OCI-LY7 (cell line): ENCODE measurements around the gene RBBP6. TPM values are rescaled to one million over a fixed set of nuclear protein-coding genes. Genes with fewer than 3 reads are reported as not detected.
"Not testable (repeated sequence)": the region's sequence is repeated elsewhere in the genome, so short reads cannot be mapped to it uniquely, and the experiment has no call there.

Experiments used
- BruUV-seq: library from RNA; stranded (reverse); fragments of 400-500 nt; replicated peaks from 2 replicates; lab custom pipeline; 2021; lab: Mats Ljungman, UMichigan
- CTCF ChIA-PET: fragments of 300-600 bp; sonication (Branson Sonifier 250); formaldehyde crosslinking; loops from one replicate; lab custom pipeline; 2022; ENCODE audit warnings: antibody characterized with exemption; ENCODE audit not compliant: unreplicated experiment; lab: Charles Lee
- POLR2A ChIA-PET: fragments of 300-600 bp; sonication (Branson Sonifier 250); formaldehyde crosslinking; loops from one replicate; lab custom pipeline; 2022; ENCODE audit warnings: antibody characterized with exemption; lab: Charles Lee
- DNase-seq: peaks from one replicate; pipeline ENCODE4 v3.0.0-alpha.2; 2015; ENCODE audit warnings: low spot score
- H2AFZ ChIP-seq: fragments of 200-600 bp; sonication (generic), shearing (Covaris generic); 2 replicates; pipeline ENCODE4 v1.6.1; 2014; ENCODE audit warnings: mild to moderate bottlenecking, antibody characterized with exemption, low read length, moderate library complexity
- H3K27ac ChIP-seq: fragments of 200-600 bp; sonication (generic); 2 replicates; pipeline ENCODE4 v1.5.1; 2014; ENCODE audit warnings: mixed run types, low read depth, mild to moderate bottlenecking, moderate library complexity, low read length, inconsistent platforms; ENCODE audit not compliant: poor library complexity, severe bottlenecking
- H3K36me3 ChIP-seq: fragments of 200-600 bp; sonication (generic); 2 replicates; pipeline ENCODE4 v1.6.1; 2014; ENCODE audit warnings: mild to moderate bottlenecking, antibody characterized with exemption, low read length, moderate library complexity, mixed read lengths; ENCODE audit not compliant: insufficient read depth
- H3K4me1 ChIP-seq: fragments of 200-600 bp; sonication (generic); 2 replicates; pipeline ENCODE4 v1.5.1; 2014; ENCODE audit warnings: mild to moderate bottlenecking, low read length; ENCODE audit not compliant: insufficient read depth, poor library complexity, severe bottlenecking
- H3K4me2 ChIP-seq: fragments of 200-600 bp; sonication (generic); 2 replicates; pipeline ENCODE4 v1.6.1; 2014; ENCODE audit warnings: mild to moderate bottlenecking, low read length
- H3K4me3 ChIP-seq: fragments of 200-600 bp; sonication (generic); 2 replicates; pipeline ENCODE4 v1.5.1; 2014; ENCODE audit warnings: mild to moderate bottlenecking, low read depth, low read length; ENCODE audit not compliant: poor library complexity, severe bottlenecking
- H3K79me2 ChIP-seq: fragments of 200-600 bp; sonication (generic); 2 replicates; pipeline ENCODE4 v1.6.1; 2016; ENCODE audit warnings: low read depth, mild to moderate bottlenecking, low read length, moderate library complexity, mixed read lengths; ENCODE audit not compliant: insufficient read depth
- H3K9me2 ChIP-seq: fragments of 200-600 bp; sonication (generic); 2 replicates; pipeline ENCODE4 v1.6.1; 2016; ENCODE audit warnings: mild to moderate bottlenecking, low read length, mixed read lengths; ENCODE audit not compliant: insufficient read depth
- H3K9me3 ChIP-seq: fragments of 200-600 bp; sonication (generic); 2 replicates; pipeline ENCODE4 v1.6.1; 2014; ENCODE audit warnings: mild to moderate bottlenecking, mixed run types, low read length, mixed read lengths
- H4K20me1 ChIP-seq: fragments of 200-600 bp; sonication (generic); 2 replicates; pipeline ENCODE4 v1.6.1; 2014; ENCODE audit warnings: mild to moderate bottlenecking, antibody characterized with exemption, low read length, moderate library complexity, mixed read lengths; ENCODE audit not compliant: insufficient read depth
- CTCF ChIP-seq: fragments of 200-600 bp; sonication (generic); conservative IDR thresholded peaks from 2 replicates; pipeline ENCODE4 v1.5.1; 2014; ENCODE audit warnings: mild to moderate bottlenecking, antibody characterized with exemption, low read length, moderate library complexity, mixed read lengths
- EZH2phosphoT487 ChIP-seq: fragments of 200-600 bp; sonication (generic); IDR thresholded peaks from 2 replicates; pipeline ENCODE4 v1.6.1; 2018; ENCODE audit warnings: low read depth, borderline replicate concordance, mild to moderate bottlenecking, mixed run types, antibody characterized with exemption, low read length, moderate library complexity, mixed read lengths
- intact Hi-C: fragments of 100-400 bp; cut with micrococcal nuclease; formaldehyde crosslinking; loops from one replicate; pipeline ENCODE4 v1.10.0; 2022; ENCODE audit not compliant: unreplicated experiment
- total RNA-seq, 2 experiments: library from RNA; depleted of rRNA in 1 of 2; stranded (reverse); fragments of >200 nt in 1 of 2; shearing (Covaris generic) in 1 of 2; gene quantifications; 2 replicates each; pipeline ENCODE4 v1.2.3, GENCODE V29; 2014 to 2022

Gene RBBP6
- total RNA-seq, 2 experiments from 2014 or later: 41.2 to 83.0 TPM

- TF ChIP-seq CTCF: no peak
- no peak for TF ChIP-seq EZH2phosphoT487
- Histone ChIP-seq H3K9me2 (no peaks in the 10 kb centered on the region), H3K36me3 (no peaks in the 10 kb centered on the region), H2AFZ (no peak overlapping the region), H3K4me3 (no peak overlapping the region), H3K4me1 (no peaks in the 10 kb centered on the region), H4K20me1 (no peaks in the 10 kb centered on the region), H3K4me2 (no peak overlapping the region), H3K9me3 (no peaks in the 10 kb centered on the region), H3K79me2 (no peaks in the 10 kb centered on the region), H3K27ac (no peak overlapping the region)
- DNase-seq: no peak
- BruUV-seq: no TSS peak
- intact Hi-C loops: no loop called here
- CTCF ChIA-PET: no interaction called here
- POLR2A ChIA-PET: no interaction called here
These were observed 71.9 kb downstream of the RBBP6 start for GRCh38 chr16:24611310-24611709.

GRCh38 chr16:24612656-24613055 lies 73.3 kb downstream of the RBBP6 start:
- no TSS peak for BruUV-seq
- no peak overlapping the region for H3K27ac ChIP-seq
- H3K79me2 ChIP-seq: no peaks in the 10 kb centered on the region
- no peaks in the 10 kb centered on the region for H3K9me3 ChIP-seq
- no peaks in the 10 kb centered on the region for H4K20me1 ChIP-seq
- POLR2A ChIA-PET: no interaction called here
- intact Hi-C loops: no loop called here
- H3K4me2 ChIP-seq: no peak overlapping the region
- H3K36me3 ChIP-seq: no peaks in the 10 kb centered on the region
- TF ChIP-seq CTCF (no peak), EZH2phosphoT487 (no peak)
- H3K4me3 ChIP-seq: no peak overlapping the region
- H3K9me2 ChIP-seq: no peaks in the 10 kb centered on the region
- no peak overlapping the region for H2AFZ ChIP-seq
- no peak for DNase-seq
- CTCF ChIA-PET: no interaction called here
- H3K4me1 ChIP-seq: no peaks in the 10 kb centered on the region

- H4K20me1 ChIP-seq, H3K27ac ChIP-seq, H3K4me1 ChIP-seq, DNase-seq, H3K4me2 ChIP-seq, H2AFZ ChIP-seq, intact Hi-C loops, H3K79me2 ChIP-seq, H3K4me3 ChIP-seq, CTCF ChIA-PET, H3K9me3 ChIP-seq, H3K36me3 ChIP-seq, BruUV-seq, H3K9me2 ChIP-seq: not testable (repeated sequence)
- POLR2A ChIA-PET: interaction anchor here (0.6 kb wide), 1 partner anchor 54 kb away, joined by 3 read pairs; no protein-coding TSS in a partner anchor
These were observed 73.9 kb downstream of the RBBP6 start for GRCh38 chr16:24613267-24613666.
